Neural progenitor cell (in vitro differentiated cells): Measurements from ENCODE around the gene SDK2.

Source experiments
- EZH2 ChIP-seq: fragments of 200-600 bp; sonication (generic); IDR thresholded peaks from 2 replicates; pipeline ENCODE4 v1.6.1; 2017; ENCODE audit warnings: antibody characterized with exemption, mild to moderate bottlenecking, moderate library complexity
- EZH2phosphoT487 ChIP-seq: fragments of 200-600 bp; sonication (generic); IDR thresholded peaks from 2 replicates; pipeline ENCODE4 v1.6.1; 2017; ENCODE audit warnings: antibody characterized with exemption
- TF ChIP-seq, protein P1 (sequence below): fragments of 200-600 bp; sonication (generic); IDR thresholded peaks from 2 replicates; pipeline ENCODE4 v1.5.1; 2017; ENCODE audit warnings: antibody characterized with exemption, mild to moderate bottlenecking

DNA sequence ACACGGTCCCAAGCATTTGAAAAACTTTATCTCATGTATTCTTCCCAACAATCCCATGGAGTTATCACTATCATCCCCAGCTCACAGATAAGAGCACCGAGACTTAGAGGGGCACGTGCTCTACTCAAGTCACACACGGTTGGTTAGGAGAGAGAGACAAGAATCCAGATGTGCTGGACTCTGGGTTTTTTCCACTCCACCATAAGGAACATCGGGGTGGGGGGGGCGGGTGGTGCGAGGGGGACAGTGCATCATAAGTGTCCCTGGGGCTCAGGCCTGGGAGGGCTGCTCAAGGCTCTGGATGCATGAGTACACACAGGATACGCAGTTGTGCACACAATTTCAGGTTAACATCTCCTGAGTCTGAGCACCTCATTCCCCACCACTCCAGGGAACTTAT, 339.8 kb downstream of the SDK2 start:
- TF ChIP-seq, protein P1, sequence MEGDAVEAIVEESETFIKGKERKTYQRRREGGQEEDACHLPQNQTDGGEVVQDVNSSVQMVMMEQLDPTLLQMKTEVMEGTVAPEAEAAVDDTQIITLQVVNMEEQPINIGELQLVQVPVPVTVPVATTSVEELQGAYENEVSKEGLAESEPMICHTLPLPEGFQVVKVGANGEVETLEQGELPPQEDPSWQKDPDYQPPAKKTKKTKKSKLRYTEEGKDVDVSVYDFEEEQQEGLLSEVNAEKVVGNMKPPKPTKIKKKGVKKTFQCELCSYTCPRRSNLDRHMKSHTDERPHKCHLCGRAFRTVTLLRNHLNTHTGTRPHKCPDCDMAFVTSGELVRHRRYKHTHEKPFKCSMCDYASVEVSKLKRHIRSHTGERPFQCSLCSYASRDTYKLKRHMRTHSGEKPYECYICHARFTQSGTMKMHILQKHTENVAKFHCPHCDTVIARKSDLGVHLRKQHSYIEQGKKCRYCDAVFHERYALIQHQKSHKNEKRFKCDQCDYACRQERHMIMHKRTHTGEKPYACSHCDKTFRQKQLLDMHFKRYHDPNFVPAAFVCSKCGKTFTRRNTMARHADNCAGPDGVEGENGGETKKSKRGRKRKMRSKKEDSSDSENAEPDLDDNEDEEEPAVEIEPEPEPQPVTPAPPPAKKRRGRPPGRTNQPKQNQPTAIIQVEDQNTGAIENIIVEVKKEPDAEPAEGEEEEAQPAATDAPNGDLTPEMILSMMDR = no peak
- TF ChIP-seq EZH2 = no peak
- TF ChIP-seq EZH2phosphoT487 = no peak
